Vagina (tissue), 2 donors: Measurements from ENCODE around the gene IKBKE.

ENCODE experiments used
- CTCF ChIP-seq, 3 experiments: fragments of 450-650 bp in 2 of 3; fragments of 200-600 bp in 1 of 3; sonication (generic) in 1 of 3; IDR thresholded peaks; one replicate each; pipeline ENCODE4 v1.5.1; 2017 to 2019; ENCODE audit warnings: antibody characterized with exemption in 3 of 3, mild to moderate bottlenecking in 2 of 3, moderate library complexity in 2 of 3
- POLR2A ChIP-seq, 2 donors: fragments of 450-650 bp; IDR thresholded peaks; one replicate each; pipeline ENCODE4 v1.6.1; 2017; ENCODE audit warnings: antibody characterized with exemption in 2 of 2, mild to moderate bottlenecking in 2 of 2, moderate library complexity in 2 of 2
- POLR2AphosphoS5 ChIP-seq, 2 donors: sonication (generic); formaldehyde crosslinking; IDR thresholded peaks; one replicate each; pipeline ENCODE4 v1.9.0; 2017; ENCODE audit warnings: antibody characterized with exemption in 2 of 2, mild to moderate bottlenecking in 2 of 2, low read depth in 1 of 2; ENCODE audit not compliant: insufficient read depth in 1 of 2

GRCh38 chr1:206466840-206467649 lies 3.2 kb upstream of the IKBKE start:
- TF ChIP-seq CTCF (IDR thresholded peaks at IDR 0.05): no peak
- no peak for TF ChIP-seq POLR2A (IDR thresholded peaks at IDR 0.05)
- TF ChIP-seq POLR2AphosphoS5 (IDR thresholded peaks at IDR 0.05; ENCODE audit: insufficient read depth in 1 of 2, low read depth in 1 of 2): no peak
